ENCODE measurements around the gene ZNF646.

Gene ZNF646

DNA sequence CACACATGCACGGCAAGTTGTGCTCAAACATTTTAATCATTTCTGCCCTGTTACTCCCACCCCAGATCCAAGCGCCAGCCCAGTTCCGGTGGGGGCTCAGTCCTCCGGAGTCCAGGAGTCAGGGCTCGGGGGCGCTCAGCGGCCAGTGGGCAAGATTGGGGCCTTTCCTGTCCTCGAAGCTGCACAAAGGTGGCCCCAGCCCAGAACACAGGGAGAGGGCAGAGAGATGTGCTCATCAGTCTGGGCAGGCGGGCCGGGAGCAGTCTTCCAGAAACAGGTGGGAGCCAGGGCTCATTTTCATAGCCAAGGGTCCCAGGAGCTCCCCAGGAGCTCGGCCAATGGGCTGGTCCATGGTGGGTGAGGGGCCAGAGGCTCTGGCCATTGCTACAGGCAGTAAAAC is 57.2 kb downstream of the ZNF646 start:
- Histone ChIP-seq H3K4me2 (ENCODE audit: low read length) (no peak overlapping the region), H2BK120ac (ENCODE audit: insufficient read depth, low read length, poor library complexity) (peak overlapping the region; percentile 57), H4K91ac (ENCODE audit: low read depth, low read length) (peak overlapping the region; percentile 71), H3K23ac (ENCODE audit: low read length) (no peak overlapping the region), H3K36me3 (ENCODE audit: control insufficient read depth in 1 of 2, insufficient read depth in 2 of 2, low read length in 2 of 2) (peaks cover 37 to 42% of the 10 kb centered on the region in 2 experiments), H3K4me1 (ENCODE audit: control insufficient read depth in 1 of 2, insufficient read depth in 2 of 2, low read length in 2 of 2) (peaks cover 40 to 44% of the 10 kb centered on the region in 2 experiments), H3K27ac (ENCODE audit: low read depth, low read length) (peak overlapping the region; percentile 84), H3K9me3 (ENCODE audit: insufficient read depth, low read depth, low read length) (peaks cover 2% of the 10 kb centered on the region), H3K4me3 (ENCODE audit: low read depth, low read length) (no peak overlapping the region), H3K9ac (ENCODE audit: low read length) (no peak overlapping the region), H3K4ac (ENCODE audit: low read depth, low read length) (peak overlapping the region; percentile 21), H3K18ac (ENCODE audit: low read length) (peak overlapping the region; percentile 47), H4K12ac (ENCODE audit: low read depth, low read length) (peak overlapping the region; percentile 59), H2BK12ac (ENCODE audit: low read length) (peak overlapping the region; percentile 66), H3K27me3 (ENCODE audit: insufficient read depth, low read length) (no peaks in the 10 kb centered on the region), H2BK5ac (ENCODE audit: low read depth, low read length, poor library complexity) (peak overlapping the region; percentile 71), H2AFZ (ENCODE audit: insufficient read depth, low read length, poor library complexity) (no peak overlapping the region), H2AK5ac (ENCODE audit: low read length) (peak overlapping the region; percentile 56), H4K8ac (ENCODE audit: low read depth, low read length) (no peak overlapping the region), H3K79me1 (ENCODE audit: low read length) (peaks cover 20% of the 10 kb centered on the region), H3K79me2 (ENCODE audit: control insufficient read depth, insufficient read depth, low read length, poor library complexity) (peaks cover 17% of the 10 kb centered on the region), H3K14ac (ENCODE audit: low read length) (peak overlapping the region; percentile 15)
- no peak for DNase-seq
- WGBS (ENCODE audit: extremely low coverage, insufficient coverage, insufficient read length): no CpG with 5 or more reads among the region's 11 CpGs

DNA sequence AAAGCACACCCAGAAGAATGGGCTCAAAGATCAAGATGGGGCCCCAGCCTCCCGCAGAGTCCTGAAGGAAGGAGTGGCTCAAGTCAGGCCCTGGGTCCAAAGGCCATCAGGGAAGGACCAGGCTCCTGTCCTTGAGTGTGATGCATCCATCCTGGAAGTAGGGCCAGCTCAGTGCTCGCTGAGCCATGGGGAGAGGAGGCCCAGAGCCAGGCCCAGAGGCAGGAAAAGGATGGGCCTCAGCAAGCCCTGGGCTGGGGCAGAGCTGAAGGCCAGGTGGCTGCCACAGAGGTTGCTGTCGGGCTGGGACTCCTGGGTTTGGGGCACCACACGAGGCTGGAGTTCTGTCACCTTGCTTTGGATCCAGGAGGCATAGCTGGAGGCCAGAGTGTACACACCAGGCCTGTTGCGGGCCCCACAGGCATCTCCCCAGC is 57.6 kb downstream of the ZNF646 start:
- whole genome bisulfite sequencing (ENCODE audit: extremely low coverage, insufficient coverage, insufficient read length): no CpG with 5 or more reads among the region's 5 CpGs
- H2BK12ac ChIP-seq (ENCODE audit: low read length): peak overlapping the region; percentile 66

DNA sequence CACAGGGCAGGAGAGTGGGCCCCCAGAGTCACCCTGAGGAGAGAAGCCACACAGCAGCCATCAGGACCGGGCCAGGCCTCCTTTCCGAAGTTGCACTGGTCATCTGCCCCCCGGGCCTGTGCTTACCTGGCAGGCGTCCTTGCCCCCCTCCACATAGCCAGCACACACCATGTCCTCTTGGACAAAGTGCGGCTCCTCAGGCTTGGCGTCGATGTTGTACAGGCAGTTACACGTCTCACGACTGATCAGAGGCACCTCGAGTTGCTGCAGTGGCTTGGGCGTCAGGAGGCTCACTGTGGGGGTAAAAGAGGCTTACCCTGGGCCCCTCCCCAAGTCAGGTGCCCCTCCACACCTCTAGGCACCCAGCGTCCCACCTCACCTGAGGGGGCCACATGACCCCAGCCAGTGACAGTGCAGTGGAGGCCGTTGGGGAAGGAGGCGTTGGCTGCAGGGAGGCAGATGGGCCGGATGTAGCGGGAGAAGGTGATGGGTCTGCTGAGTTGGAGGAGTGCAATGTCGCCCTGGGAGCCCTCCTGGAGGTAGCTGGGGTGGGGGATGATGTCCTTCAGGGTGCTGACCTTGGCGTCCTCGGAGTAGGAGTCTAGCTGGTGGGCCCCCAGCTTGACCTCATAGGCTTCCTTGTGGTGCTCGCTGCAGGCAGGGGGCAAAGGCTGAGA is 58.2 kb downstream of the ZNF646 start:
- Histone ChIP-seq H3K4ac (ENCODE audit: low read depth, low read length) (no peak overlapping the region), H3K14ac (ENCODE audit: low read length) (no peak overlapping the region), H3K9ac (ENCODE audit: low read length) (no peak overlapping the region), H2AFZ (ENCODE audit: insufficient read depth, low read length, poor library complexity) (no peak overlapping the region), H2BK12ac (ENCODE audit: low read length) (no peak overlapping the region), H2AK5ac (ENCODE audit: low read length) (no peak overlapping the region), H3K4me3 (ENCODE audit: low read depth, low read length) (no peak overlapping the region), H4K12ac (ENCODE audit: low read depth, low read length) (no peak overlapping the region), H3K9me3 (ENCODE audit: insufficient read depth, low read depth, low read length) (peaks cover 2% of the 10 kb centered on the region), H4K91ac (ENCODE audit: low read depth, low read length) (no peak overlapping the region), H4K8ac (ENCODE audit: low read depth, low read length) (no peak overlapping the region), H3K27ac (ENCODE audit: low read depth, low read length) (no peak overlapping the region), H2BK5ac (ENCODE audit: low read depth, low read length, poor library complexity) (no peak overlapping the region), H3K79me2 (ENCODE audit: control insufficient read depth, insufficient read depth, low read length, poor library complexity) (peaks cover 17% of the 10 kb centered on the region), H3K18ac (ENCODE audit: low read length) (no peak overlapping the region), H3K4me1 (ENCODE audit: control insufficient read depth in 1 of 2, insufficient read depth in 2 of 2, low read length in 2 of 2) (peaks cover 40 to 44% of the 10 kb centered on the region in 2 experiments), H3K27me3 (ENCODE audit: insufficient read depth, low read length) (no peaks in the 10 kb centered on the region), H3K23ac (ENCODE audit: low read length) (no peak overlapping the region), H2BK120ac (ENCODE audit: insufficient read depth, low read length, poor library complexity) (no peak overlapping the region), H3K4me2 (ENCODE audit: low read length) (no peak overlapping the region), H3K36me3 (ENCODE audit: control insufficient read depth in 1 of 2, insufficient read depth in 2 of 2, low read length in 2 of 2) (peaks cover 31 to 35% of the 10 kb centered on the region in 2 experiments), H3K79me1 (ENCODE audit: low read length) (peaks cover 20% of the 10 kb centered on the region)
- WGBS (ENCODE audit: extremely low coverage, insufficient coverage, insufficient read length): no CpG with 5 or more reads among the region's 20 CpGs
- no peak for DNase-seq

More for the DNA sequence above, 57.6 kb downstream of the ZNF646 start:
- Histone ChIP-seq H3K9ac (ENCODE audit: low read length) (no peak overlapping the region), H4K12ac (ENCODE audit: low read depth, low read length) (no peak overlapping the region), H3K79me2 (ENCODE audit: control insufficient read depth, insufficient read depth, low read length, poor library complexity) (peaks cover 17% of the 10 kb centered on the region), H4K8ac (ENCODE audit: low read depth, low read length) (no peak overlapping the region), H3K27me3 (ENCODE audit: insufficient read depth, low read length) (no peaks in the 10 kb centered on the region), H2BK120ac (ENCODE audit: insufficient read depth, low read length, poor library complexity) (no peak overlapping the region), H2BK5ac (ENCODE audit: low read depth, low read length, poor library complexity) (no peak overlapping the region), H3K4me2 (ENCODE audit: low read length) (no peak overlapping the region), H2AK5ac (ENCODE audit: low read length) (peak overlapping the region; percentile 42), H4K91ac (ENCODE audit: low read depth, low read length) (peak overlapping the region; percentile 71), H3K27ac (ENCODE audit: low read depth, low read length) (no peak overlapping the region), H3K4me1 (ENCODE audit: control insufficient read depth in 1 of 2, insufficient read depth in 2 of 2, low read length in 2 of 2) (peaks cover 40 to 44% of the 10 kb centered on the region in 2 experiments), H3K79me1 (ENCODE audit: low read length) (peaks cover 20% of the 10 kb centered on the region), H2AFZ (ENCODE audit: insufficient read depth, low read length, poor library complexity) (no peak overlapping the region), H3K4ac (ENCODE audit: low read depth, low read length) (peak overlapping the region; percentile 8), H3K9me3 (ENCODE audit: insufficient read depth, low read depth, low read length) (peaks cover 2% of the 10 kb centered on the region), H3K23ac (ENCODE audit: low read length) (no peak overlapping the region), H3K18ac (ENCODE audit: low read length) (no peak overlapping the region), H3K14ac (ENCODE audit: low read length) (no peak overlapping the region), H3K4me3 (ENCODE audit: low read depth, low read length) (no peak overlapping the region), H3K36me3 (ENCODE audit: control insufficient read depth in 1 of 2, insufficient read depth in 2 of 2, low read length in 2 of 2) (peaks cover 37 to 40% of the 10 kb centered on the region in 2 experiments)
- DNase-seq: no peak

DNA sequence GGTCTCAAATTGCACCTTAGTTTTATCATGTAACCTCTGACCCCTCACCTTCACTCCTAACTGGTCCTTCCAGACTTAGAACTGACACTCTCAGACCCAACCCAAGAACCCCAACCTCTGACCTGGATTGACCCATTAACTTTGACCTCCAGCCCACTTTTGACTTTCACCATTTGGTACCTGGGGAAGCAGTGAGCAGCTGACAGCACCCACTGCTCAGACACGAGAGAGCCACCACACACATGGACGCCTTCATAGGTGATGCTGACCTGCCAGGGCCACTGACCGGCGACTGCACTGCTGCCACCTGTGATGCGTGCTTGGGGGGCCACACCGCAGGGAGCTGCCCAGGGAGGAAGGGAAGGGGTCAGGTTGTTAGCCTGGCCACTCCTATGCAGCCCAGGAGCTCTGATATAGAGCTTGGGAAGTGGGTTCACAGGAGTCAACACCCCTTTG is 58.9 kb downstream of the ZNF646 start:
- no CpG with 5 or more reads among the region's 6 CpGs for WGBS (ENCODE audit: extremely low coverage, insufficient coverage, insufficient read length)

More for the DNA sequence above, 58.9 kb downstream of the ZNF646 start:
- peaks cover 17% of the 10 kb centered on the region for H3K79me2 ChIP-seq (ENCODE audit: control insufficient read depth, insufficient read depth, low read length, poor library complexity)
- no peak overlapping the region for H4K91ac ChIP-seq (ENCODE audit: low read depth, low read length)
- no peak overlapping the region for H4K8ac ChIP-seq (ENCODE audit: low read depth, low read length)
- peaks cover 20% of the 10 kb centered on the region for H3K79me1 ChIP-seq (ENCODE audit: low read length)
- H3K23ac ChIP-seq (ENCODE audit: low read length): no peak overlapping the region
- H3K4ac ChIP-seq (ENCODE audit: low read depth, low read length): peak overlapping the region; percentile 96
- no peak overlapping the region for H3K4me3 ChIP-seq (ENCODE audit: low read depth, low read length)
- no peak overlapping the region for H2BK120ac ChIP-seq (ENCODE audit: insufficient read depth, low read length, poor library complexity)
- no peak overlapping the region for H3K4me2 ChIP-seq (ENCODE audit: low read length)
- H3K27me3 ChIP-seq (ENCODE audit: insufficient read depth, low read length): no peaks in the 10 kb centered on the region
- H4K12ac ChIP-seq (ENCODE audit: low read depth, low read length): no peak overlapping the region
- no peak overlapping the region for H2AFZ ChIP-seq (ENCODE audit: insufficient read depth, low read length, poor library complexity)
- peaks cover 26 to 32% of the 10 kb centered on the region in 2 experiments for H3K36me3 ChIP-seq (ENCODE audit: control insufficient read depth in 1 of 2, insufficient read depth in 2 of 2, low read length in 2 of 2)
- H3K9me3 ChIP-seq (ENCODE audit: insufficient read depth, low read depth, low read length): peaks cover 2% of the 10 kb centered on the region
- H2BK12ac ChIP-seq (ENCODE audit: low read length): no peak overlapping the region
- no peak overlapping the region for H3K9ac ChIP-seq (ENCODE audit: low read length)
- no peak overlapping the region for H3K27ac ChIP-seq (ENCODE audit: low read depth, low read length)
- no peak for DNase-seq
- H2BK5ac ChIP-seq (ENCODE audit: low read depth, low read length, poor library complexity): no peak overlapping the region
- H3K4me1 ChIP-seq (ENCODE audit: control insufficient read depth in 1 of 2, insufficient read depth in 2 of 2, low read length in 2 of 2): peaks cover 42 to 45% of the 10 kb centered on the region in 2 experiments
- H3K14ac ChIP-seq (ENCODE audit: low read length): no peak overlapping the region
- H2AK5ac ChIP-seq (ENCODE audit: low read length): no peak overlapping the region
- no peak overlapping the region for H3K18ac ChIP-seq (ENCODE audit: low read length)

Data from trophoblast cell (in vitro differentiated cells and primary cell).